NT2/D1 (cell line): Measurements from ENCODE around the gene FILIP1L.

Source experiments
- SUZ12 ChIP-seq: IDR thresholded peaks from 2 replicates; pipeline ENCODE4 v1.6.1; 2011; ENCODE audit not compliant: insufficient read length, insufficient read depth; ENCODE audit errors: extremely low read depth
- YY1 ChIP-seq: IDR thresholded peaks from 2 replicates; pipeline ENCODE4 v1.6.1; 2011; ENCODE audit not compliant: insufficient read length, insufficient read depth
- ZNF274 ChIP-seq: IDR thresholded peaks from 2 replicates; pipeline ENCODE4 v1.6.1; 2011; ENCODE audit warnings: mild to moderate bottlenecking, low read depth, low read length

- TF ChIP-seq ZNF274 (no peak), YY1 (no peak), SUZ12 (no peak)
These were observed 203.5 kb downstream of the FILIP1L start for GRCh38 chr3:99910752-99911290.
